ENCODE data around the gene MADCAM1.
A peak's percentile ranks its signal among the peaks of the same experiment; 100 is the strongest.

MADCAM1 gene

DNA sequence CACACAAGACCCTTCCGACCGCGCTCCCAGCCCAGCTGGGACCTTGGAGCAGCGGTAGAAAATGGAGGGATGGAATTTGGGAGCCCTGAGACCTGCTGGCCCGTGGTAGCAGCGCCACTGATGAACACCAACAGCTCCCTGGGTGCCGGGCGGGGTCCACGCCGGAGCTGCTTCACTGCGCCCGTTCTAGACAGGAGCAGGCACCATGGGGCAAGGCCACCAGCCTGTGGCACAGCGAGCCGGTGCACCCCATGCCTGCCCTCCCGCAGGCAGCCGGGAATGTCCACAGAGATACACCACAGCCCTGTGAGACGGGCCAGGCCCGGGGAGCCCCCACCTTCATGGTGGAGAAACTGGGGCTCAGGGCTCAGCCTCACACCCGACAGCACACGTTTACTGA is 25.6 kb upstream of the MADCAM1 start:
- H3K9me3 ChIP-seq (ENCODE audit: control insufficient read depth, low read length), result no peaks in the 10 kb centered on the region
- no peak overlapping the region for H2AFZ ChIP-seq
- H3K79me2 ChIP-seq, result no peaks in the 10 kb centered on the region
- no peak overlapping the region for H3K27ac ChIP-seq
- H3K27me3 ChIP-seq (ENCODE audit: control insufficient read depth, insufficient read depth, low read length), result no peaks in the 10 kb centered on the region
- H3K4me2 ChIP-seq (ENCODE audit: low read length), result no peak overlapping the region
- H3K9ac ChIP-seq, result no peak overlapping the region
- H3K36me3 ChIP-seq (ENCODE audit: control insufficient read depth, insufficient read depth, low read length), result no peaks in the 10 kb centered on the region
- H3K4me1 ChIP-seq, result no peaks in the 10 kb centered on the region
- TF ChIP-seq CTCF (IDR thresholded peaks at IDR 0.05), result no peak
- no peak overlapping the region for H3K4me3 ChIP-seq (ENCODE audit: low read depth, low read length)

DNA sequence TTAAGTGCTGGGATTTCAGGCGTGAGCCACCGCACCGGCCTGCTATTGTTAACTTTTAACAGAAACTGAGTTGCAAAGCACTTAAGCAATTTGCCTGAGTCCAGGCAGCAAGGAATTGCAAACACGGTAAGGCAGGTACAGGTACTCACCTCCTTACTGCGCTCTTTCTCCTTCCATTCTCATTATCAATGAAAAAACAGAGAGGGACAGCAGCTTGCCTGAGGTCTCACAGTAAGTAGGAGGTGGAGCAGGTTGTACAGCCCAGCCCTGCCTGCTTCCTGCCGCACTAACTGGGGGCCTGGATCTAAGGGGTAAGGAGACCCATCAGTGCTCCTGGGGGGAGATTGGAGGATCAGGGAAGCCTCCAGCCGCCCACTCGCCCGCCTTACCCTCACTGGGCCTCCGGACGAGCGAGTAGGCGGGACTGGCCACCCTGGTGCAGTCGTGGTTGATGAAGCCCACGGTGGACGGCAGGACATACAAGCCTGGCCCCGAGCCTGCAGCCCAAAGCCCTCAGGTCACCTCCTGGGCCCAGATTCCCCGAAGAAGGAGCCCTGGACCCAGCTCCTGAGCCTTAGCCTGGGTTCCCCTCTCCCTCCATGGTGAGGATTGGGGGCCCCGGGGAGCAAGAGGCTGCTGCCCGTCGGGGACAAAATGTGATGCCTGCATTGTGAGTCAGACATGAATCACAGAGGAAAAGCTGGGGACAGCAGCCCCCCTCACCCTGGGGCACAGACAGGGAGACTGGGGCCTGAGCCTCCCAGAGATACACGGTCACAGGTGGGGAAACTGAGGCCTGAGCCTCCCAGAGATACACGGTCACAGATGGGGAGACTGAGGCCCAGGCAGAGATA is 24.1 kb upstream of the MADCAM1 start:
- Histone ChIP-seq H3K9me3 (ENCODE audit: control insufficient read depth, low read length) (no peaks in the 10 kb centered on the region), H3K9ac (no peak overlapping the region), H2AFZ (no peak overlapping the region), H3K27me3 (ENCODE audit: control insufficient read depth, insufficient read depth, low read length) (no peaks in the 10 kb centered on the region), H3K4me3 (ENCODE audit: low read depth, low read length) (no peak overlapping the region), H3K4me2 (ENCODE audit: low read length) (no peak overlapping the region), H3K27ac (no peak overlapping the region), H3K79me2 (no peaks in the 10 kb centered on the region), H3K4me1 (no peaks in the 10 kb centered on the region), H3K36me3 (ENCODE audit: control insufficient read depth, insufficient read depth, low read length) (no peaks in the 10 kb centered on the region)
- TF ChIP-seq CTCF (IDR thresholded peaks at IDR 0.05), result no peak

- no peaks in the 10 kb centered on the region for H3K79me2 ChIP-seq
- no peak overlapping the region for H3K4me3 ChIP-seq (ENCODE audit: low read depth, low read length)
- H3K27me3 ChIP-seq (ENCODE audit: control insufficient read depth, insufficient read depth, low read length), result no peaks in the 10 kb centered on the region
- no peak overlapping the region for H3K9ac ChIP-seq
- TF ChIP-seq CTCF (IDR thresholded peaks at IDR 0.05), result no peak
- H2AFZ ChIP-seq, result peak overlapping the region; percentile 5
- no peaks in the 10 kb centered on the region for H3K36me3 ChIP-seq (ENCODE audit: control insufficient read depth, insufficient read depth, low read length)
- no peak overlapping the region for H3K27ac ChIP-seq
- H3K9me3 ChIP-seq (ENCODE audit: control insufficient read depth, low read length), result no peaks in the 10 kb centered on the region
- H3K4me1 ChIP-seq, result no peaks in the 10 kb centered on the region
- H3K4me2 ChIP-seq (ENCODE audit: low read length), result no peak overlapping the region
Observed at GRCh38 chr19:474126-475078, 21.9 kb upstream of the MADCAM1 start.

DNA sequence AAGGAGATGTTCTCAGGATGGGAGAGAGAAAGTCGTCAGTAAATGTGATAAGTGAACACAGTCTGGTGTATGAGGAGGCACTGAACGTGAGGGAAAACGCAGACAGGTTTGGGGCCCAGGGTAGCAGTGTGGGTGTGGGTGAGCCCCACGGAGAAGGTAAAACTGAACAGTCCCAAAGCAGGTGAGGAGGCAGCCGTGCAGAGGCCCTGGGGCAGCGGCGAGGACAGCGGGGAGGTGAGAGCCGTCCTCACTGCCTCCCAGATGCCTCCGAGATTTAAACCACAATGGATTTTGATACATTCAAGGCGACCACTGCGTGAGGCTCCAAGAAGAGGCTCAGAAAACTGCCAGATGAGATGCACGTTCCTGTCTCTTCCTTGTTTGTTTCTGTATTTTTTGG is 20.9 kb upstream of the MADCAM1 start:
- no peak for TF ChIP-seq CTCF (IDR thresholded peaks at IDR 0.05)
- no peaks in the 10 kb centered on the region for H3K27me3 ChIP-seq (ENCODE audit: control insufficient read depth, insufficient read depth, low read length)
- H3K4me3 ChIP-seq (ENCODE audit: low read depth, low read length), result no peak overlapping the region
- no peak overlapping the region for H3K4me2 ChIP-seq (ENCODE audit: low read length)
- no peaks in the 10 kb centered on the region for H3K79me2 ChIP-seq
- no peak overlapping the region for H2AFZ ChIP-seq
- no peaks in the 10 kb centered on the region for H3K9me3 ChIP-seq (ENCODE audit: control insufficient read depth, low read length)
- no peaks in the 10 kb centered on the region for H3K36me3 ChIP-seq (ENCODE audit: control insufficient read depth, insufficient read depth, low read length)
- no peak overlapping the region for H3K27ac ChIP-seq
- H3K4me1 ChIP-seq, result no peaks in the 10 kb centered on the region
- no peak overlapping the region for H3K9ac ChIP-seq
